Measurements from ENCODE around the gene POP7. TPM values are rescaled to one million over a fixed set of nuclear protein-coding genes. Genes with fewer than 3 reads are reported as not detected.

The POP7 gene
- total RNA-seq: 44.2 and 109 TPM in 2 replicates

DNA sequence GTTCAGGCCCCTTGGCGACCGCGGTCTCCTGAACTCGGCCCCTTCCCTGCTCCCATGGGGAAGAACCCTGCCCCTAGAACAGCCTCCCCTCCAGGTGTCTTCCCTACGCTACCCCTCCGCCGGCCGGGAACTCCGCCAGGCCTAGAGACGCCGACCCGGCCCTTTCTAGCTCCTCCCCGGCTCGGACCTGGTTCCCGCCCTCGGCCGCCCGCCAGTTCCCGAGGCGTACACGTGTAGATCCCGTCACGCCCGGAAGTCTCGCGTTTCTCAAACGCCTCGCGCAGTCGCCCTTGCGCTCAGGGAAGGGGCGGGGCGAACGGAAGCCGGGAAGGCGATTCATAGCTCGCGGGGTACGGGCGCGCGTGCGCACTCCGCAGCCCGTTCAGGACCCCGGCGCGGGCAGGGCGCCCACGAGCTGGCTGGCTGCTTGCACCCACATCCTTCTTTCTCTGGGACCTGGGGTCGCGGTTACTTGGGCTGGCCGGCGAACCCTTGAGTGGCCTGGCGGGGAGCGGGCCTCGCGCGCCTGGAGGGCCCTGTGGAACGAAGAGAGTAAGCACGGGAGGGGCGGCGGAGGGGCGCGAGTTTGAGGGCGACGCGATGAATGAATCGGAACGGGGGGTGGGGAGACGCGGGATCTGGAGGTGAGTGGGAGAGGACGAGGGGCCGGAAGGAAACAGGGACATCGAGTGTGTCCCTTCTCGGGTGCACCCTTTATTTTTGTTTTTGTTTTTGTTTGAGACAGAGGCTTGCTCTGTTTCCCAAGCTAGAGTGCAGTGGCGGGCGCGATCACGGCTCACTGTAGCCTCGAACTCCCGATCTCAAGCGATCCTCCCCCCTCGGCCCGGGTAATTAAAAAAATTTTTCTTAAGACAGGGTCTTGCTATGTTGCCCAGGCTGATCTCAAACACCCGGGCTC is at the start of gene POP7:
Gene POP7 (plus strand): TSS at position 369 of the 919 bp plus-strand sequence. CDS start 710 bp downstream, outside the sequence.

DNA sequence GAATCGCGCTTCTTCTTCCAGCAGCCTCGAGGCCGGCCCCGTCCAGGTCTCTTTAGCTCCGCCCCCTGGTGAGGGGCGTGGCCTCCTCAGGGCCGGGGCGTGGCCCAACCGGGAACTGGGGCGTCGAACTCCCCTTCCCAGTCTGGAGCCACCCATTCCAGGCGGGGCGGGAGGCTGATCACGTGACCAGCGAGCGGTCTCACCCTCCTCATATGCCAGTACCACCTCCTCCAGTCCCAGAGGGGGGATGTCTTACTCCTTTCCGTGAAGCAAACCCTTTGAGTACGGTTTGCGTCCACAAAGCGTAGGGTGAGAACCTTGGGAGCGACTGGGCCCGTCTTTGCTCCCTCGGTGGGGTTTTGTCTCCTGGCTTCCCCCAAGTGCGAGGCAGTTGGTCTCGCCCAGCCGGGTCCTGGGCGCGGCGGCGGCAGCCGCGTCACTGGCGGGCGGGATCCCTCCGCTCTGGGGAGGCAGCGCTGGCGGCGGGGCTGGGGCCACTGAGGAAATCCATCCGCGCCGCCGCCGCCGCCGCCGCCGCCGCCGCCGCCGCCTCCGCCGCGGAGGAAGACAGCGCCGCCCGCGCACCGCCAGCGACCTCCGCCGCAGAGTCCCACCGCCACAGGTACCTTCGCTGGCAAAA is 32.5 kb upstream of the POP7 start, which contains the start of gene GNB2:
Gene GNB2 (plus strand): TSS at position 439 of the 640 bp plus-strand sequence. CDS start 2,526 bp downstream, outside the sequence.

GRCh38 chr7:100694098-100694745 is 11.7 kb upstream of the POP7 start, which contains the start of gene GIGYF1:
Gene GIGYF1, minus strand, starts transcription at chr7:100694250. Its CDS starts 6,012 bp downstream, at chr7:100688238.

GRCh38 chr7:100720279-100720670 is 14.4 kb downstream of the POP7 start, which contains the start of gene EPO:
Gene EPO, plus strand, starts transcription at chr7:100720468. Its CDS starts 513 bp downstream, at chr7:100720981.

Other genes starting within 250 kb of the POP7 start
- 0.89 TPM in 1 of 2 replicates, not detected in the other for gene SPACDR, start 241.9 kb upstream of the POP7 start, total RNA-seq
- gene TSC22D4, start 226.9 kb upstream of the POP7 start, total RNA-seq: 48.2 and 60.7 TPM in 2 replicates
- 0.16 and 4.2 TPM in 2 replicates for gene NYAP1, start 222.2 kb upstream of the POP7 start, total RNA-seq
- 11.8 and 20.7 TPM in 2 replicates for gene AGFG2, start 166.9 kb upstream of the POP7 start, total RNA-seq
- gene SAP25, start 132.2 kb upstream of the POP7 start, total RNA-seq: 0.51 and 2.8 TPM in 2 replicates
- 30.1 and 33.6 TPM in 2 replicates for gene LRCH4, start 120.0 kb upstream of the POP7 start, total RNA-seq
- gene FBXO24, start 119.8 kb upstream of the POP7 start, total RNA-seq: 0.33 and 0.89 TPM in 2 replicates
- gene PCOLCE, start 103.8 kb upstream of the POP7 start, total RNA-seq: 15.8 and 58.8 TPM in 2 replicates
- gene MOSPD3, start 93.6 kb upstream of the POP7 start, total RNA-seq: 21.5 and 42.8 TPM in 2 replicates
- gene TFR2, start 64.6 kb upstream of the POP7 start, total RNA-seq: 0.33 and 0.63 TPM in 2 replicates
- gene ACTL6B, start 49.7 kb upstream of the POP7 start, total RNA-seq: not detected in 2 replicates
- 378 and 380 TPM in 2 replicates for gene GNB2, start 32.4 kb upstream of the POP7 start, total RNA-seq
- gene GIGYF1, start 11.9 kb upstream of the POP7 start, total RNA-seq: 9.0 and 15.1 TPM in 2 replicates
- gene EPO, start 14.3 kb downstream of the POP7 start, total RNA-seq: not detected in 2 replicates
- gene ZAN, start 27.5 kb downstream of the POP7 start, total RNA-seq: not detected in 2 replicates
- gene EPHB4, start 121.4 kb downstream of the POP7 start, total RNA-seq: 52.1 and 61.9 TPM in 2 replicates
- gene SLC12A9, start 146.6 kb downstream of the POP7 start, total RNA-seq: 24.4 and 26.5 TPM in 2 replicates
- 74.3 and 84.3 TPM in 2 replicates for gene TRIP6, start 161.3 kb downstream of the POP7 start, total RNA-seq
- gene SRRT, start 169.0 kb downstream of the POP7 start, total RNA-seq: 63.5 and 101 TPM in 2 replicates
- 5.4 and 11.4 TPM in 2 replicates for gene UFSP1, start 183.6 kb downstream of the POP7 start, total RNA-seq
- under 0.01 and 0.51 TPM in 2 replicates for gene ACHE, start 189.8 kb downstream of the POP7 start, total RNA-seq
- gene MUC3A, start 243.4 kb downstream of the POP7 start, total RNA-seq: not detected in 2 replicates

Data from mesangial cell (primary cell).